Right lobe of liver (tissue), 4 donors: ENCODE results near the gene SPANXN2.

ENCODE experiments used
- POLR2A ChIP-seq: fragments of 450-650 bp; IDR thresholded peaks from one replicate; pipeline ENCODE4 v1.6.1; 2017; ENCODE audit warnings: antibody characterized with exemption, mild to moderate bottlenecking
- TF ChIP-seq, protein P1 (sequence below), 4 donors: fragments of 200-600 bp in 3 of 4; fragments of 450-650 bp in 1 of 4; IDR thresholded peaks; one replicate each; pipeline versions ENCODE4 v1.5.1 to v1.8.0; 2016 to 2022; ENCODE audit warnings: antibody characterized with exemption in 4 of 4, mild to moderate bottlenecking in 2 of 4
- donor health status: DM: no; HTN: no; CAD: no.
- donor health status: DM: no; HTN: no; CAD: no.
- donor health status: DM: no; HTN: yes; CAD: no.

DNA sequence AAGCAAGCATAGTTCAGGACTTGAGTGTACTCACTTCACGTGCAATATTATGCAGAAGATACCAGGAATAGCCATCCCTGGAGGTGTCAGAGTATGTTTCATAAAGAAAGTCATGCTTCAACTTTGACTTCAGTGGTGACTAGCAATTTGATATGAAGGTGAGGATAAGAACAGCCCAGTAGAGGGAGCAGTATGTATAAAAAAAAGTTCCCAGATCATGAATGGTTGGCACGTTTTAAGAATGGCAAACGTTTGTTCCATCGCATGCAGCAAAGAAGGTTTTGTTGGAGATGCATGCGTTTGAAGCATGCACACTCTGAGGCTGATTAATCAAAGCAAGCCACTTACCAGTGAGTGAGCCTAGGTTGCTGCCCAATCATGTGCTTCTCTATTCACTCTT, 51.2 kb downstream of the SPANXN2 start:
- TF ChIP-seq POLR2A: no peak
- TF ChIP-seq, protein P1, sequence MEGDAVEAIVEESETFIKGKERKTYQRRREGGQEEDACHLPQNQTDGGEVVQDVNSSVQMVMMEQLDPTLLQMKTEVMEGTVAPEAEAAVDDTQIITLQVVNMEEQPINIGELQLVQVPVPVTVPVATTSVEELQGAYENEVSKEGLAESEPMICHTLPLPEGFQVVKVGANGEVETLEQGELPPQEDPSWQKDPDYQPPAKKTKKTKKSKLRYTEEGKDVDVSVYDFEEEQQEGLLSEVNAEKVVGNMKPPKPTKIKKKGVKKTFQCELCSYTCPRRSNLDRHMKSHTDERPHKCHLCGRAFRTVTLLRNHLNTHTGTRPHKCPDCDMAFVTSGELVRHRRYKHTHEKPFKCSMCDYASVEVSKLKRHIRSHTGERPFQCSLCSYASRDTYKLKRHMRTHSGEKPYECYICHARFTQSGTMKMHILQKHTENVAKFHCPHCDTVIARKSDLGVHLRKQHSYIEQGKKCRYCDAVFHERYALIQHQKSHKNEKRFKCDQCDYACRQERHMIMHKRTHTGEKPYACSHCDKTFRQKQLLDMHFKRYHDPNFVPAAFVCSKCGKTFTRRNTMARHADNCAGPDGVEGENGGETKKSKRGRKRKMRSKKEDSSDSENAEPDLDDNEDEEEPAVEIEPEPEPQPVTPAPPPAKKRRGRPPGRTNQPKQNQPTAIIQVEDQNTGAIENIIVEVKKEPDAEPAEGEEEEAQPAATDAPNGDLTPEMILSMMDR (IDR thresholded peaks at IDR 0.05): peak in 3 of 4 donors; percentile 28 to 46 (median 43)
